ENCODE data around the gene CLDN17.

Gene CLDN17

DNA sequence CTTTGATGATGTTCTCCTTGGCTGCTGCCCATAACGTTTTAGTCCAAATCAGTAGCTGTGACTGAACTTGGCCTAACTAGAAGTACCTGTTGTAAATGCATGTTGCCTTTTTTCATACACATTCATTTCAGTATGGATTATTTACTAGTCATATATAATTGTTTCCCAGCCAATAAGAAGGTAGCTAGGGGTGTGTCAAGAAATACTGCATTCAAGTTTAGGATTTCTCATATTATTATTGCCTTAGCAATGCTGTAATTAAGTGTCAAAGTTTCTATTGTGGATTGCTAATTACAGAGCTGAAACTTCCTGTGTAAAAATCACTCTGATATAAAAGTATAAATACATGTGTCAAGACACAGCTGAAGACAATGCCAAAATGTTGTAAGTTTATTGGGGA, at the start of gene CLDN17:
Gene CLDN17 (minus strand): TSS at position 101 of the 400 bp plus-strand sequence. CDS start 188 bp downstream, outside the sequence.
- ATAC-seq, result no peak

- no peak for ATAC-seq
Observed at GRCh38 chr21:30216041-30216723, 49.6 kb upstream of the CLDN17 start, which contains the start of gene CLDN8. CLDN8 (minus strand) TSS chr21:30216097; CDS start chr21:30215925, 172 bp downstream.

DNA sequence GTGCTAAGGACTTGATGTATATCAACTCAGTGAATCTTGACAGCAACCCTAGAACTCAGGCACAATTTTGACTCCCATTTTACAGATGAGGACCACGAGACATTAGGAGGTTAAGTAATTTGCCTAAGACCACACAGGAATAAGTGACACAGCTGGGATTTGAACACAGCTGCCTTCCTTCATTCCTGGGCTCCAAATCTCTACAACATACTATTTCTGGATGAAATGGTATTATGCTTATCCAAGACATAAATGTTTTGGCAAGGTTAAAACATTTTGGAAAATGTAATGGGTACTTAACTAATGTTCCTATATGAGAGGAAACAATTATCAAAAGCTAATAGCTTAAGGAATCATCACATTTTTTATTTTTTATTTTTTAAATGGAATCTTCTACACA, 44.5 kb upstream of the CLDN17 start:
- no peak for ATAC-seq

GRCh38 chr21:30209601-30210000, 43.0 kb upstream of the CLDN17 start:
- no peak for ATAC-seq

GRCh38 chr21:30207252-30207579, 40.6 kb upstream of the CLDN17 start:
- ATAC-seq, result no peak

DNA sequence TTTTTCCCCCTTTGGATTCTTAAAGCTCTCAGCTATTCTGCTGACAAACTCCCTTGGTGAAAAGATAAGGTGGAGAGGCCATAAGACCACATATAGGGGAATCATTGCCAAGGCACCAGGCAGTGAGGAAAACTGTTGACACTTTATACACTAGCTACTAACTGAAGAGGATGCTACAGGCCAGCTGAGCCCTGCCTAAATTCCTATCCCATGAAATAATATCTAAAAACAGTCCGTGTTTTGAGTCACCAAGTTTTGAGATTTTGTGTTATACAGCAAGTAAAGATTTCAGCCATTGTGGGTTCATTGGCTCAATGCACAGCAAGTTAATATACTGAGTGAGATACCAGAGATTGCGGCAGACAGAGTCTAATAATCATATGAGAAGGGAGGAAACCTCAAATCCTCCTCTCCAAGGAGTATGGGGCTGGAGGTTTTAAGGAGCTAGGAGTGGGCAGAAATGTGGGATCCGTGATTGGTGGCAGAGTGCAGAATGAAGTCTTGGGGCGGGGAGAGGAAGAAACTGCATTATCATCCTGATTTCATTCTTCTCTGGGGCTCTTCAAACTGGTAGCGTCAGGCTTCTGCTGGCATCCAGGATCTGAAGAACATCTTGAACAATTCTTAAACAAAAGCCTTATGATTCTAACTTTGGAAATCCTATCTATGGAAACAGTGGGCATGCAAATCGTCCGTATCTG, 40.1 kb upstream of the CLDN17 start:
- no peak for ATAC-seq

DNA sequence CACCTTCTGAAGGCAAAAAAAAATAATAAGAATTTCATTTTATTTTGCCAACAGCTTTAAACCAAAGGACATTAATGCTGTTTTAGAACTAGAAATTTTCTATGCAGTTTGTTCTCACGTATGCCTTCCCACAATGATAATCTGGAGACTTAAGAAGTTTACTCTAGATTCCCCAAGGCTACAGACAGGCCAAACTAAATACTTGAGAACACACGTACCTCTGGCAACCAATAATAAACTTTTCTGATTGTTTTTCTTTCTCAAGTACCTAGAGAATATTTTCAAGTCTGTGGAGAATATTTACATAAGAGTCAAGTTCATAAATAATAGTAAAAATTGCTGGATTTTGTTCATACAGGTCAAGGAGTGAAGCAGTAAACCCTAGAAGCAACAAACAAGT, 33.4 kb upstream of the CLDN17 start:
- no peak for ATAC-seq

- ATAC-seq, result no peak
Observed at GRCh38 chr21:30194701-30195299, 28.2 kb upstream of the CLDN17 start.

GRCh38 chr21:30193201-30193600, 26.6 kb upstream of the CLDN17 start:
- no peak for ATAC-seq

DNA sequence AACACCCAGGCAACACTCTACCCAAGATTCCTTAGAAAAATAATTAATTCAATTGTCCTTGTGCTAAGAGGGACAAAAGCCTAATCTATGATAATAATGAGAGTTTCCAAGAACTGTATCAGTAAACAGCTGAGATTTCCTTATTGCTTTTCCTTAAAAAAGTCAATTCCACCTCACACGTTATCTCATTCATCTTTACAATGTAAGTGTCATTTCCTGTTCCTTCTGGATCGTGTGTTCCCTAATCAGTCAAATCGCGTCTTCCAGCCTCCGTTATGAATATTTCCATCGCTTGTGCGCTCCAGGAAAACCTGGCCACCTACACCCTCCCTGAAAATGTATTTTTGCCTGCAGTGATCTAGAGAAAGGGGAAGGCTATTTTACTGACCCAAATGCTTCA, 23.9 kb upstream of the CLDN17 start:
- ATAC-seq, result no peak

DNA sequence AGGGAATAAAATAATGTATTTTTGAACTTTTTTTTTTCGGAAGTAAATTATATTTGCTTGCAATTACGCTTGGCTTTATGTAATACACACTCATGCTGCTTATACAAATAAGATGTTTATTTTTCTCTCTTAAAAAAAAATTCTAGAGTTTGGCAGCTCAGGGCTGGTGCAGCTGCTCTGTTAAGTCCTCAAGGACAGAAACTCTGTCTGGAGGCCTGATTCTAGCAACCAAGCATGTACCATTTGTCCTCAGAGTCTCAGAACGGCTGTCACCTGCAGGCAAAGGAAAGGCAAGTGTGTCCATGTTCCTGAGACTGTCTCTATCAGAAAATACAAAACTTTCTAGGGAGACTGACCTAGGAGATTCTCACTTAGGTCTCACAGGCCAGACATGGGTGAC, 23.2 kb upstream of the CLDN17 start:
- ATAC-seq, result no peak

DNA sequence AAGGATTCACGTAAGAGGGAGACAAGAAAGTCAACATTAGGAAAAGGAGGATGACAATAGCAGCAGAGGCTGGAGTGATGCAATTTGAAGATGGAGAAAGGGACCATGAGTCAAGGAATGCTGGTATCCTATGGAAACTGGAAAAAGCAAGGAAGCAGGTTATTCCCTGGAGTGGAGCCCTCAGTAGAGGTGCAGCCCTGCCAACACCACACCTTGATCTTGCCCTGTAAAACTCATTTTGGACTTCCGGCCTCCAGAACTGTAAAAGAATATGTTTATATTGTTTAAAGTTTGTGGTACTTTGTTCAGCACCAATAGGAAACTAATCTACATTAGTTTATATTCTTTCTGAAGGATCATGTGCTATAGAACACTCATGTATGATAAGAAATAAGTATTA, 19.6 kb upstream of the CLDN17 start:
- no peak for ATAC-seq

- ATAC-seq, result no peak
Observed at GRCh38 chr21:30168086-30168485, 1.5 kb upstream of the CLDN17 start.

DNA sequence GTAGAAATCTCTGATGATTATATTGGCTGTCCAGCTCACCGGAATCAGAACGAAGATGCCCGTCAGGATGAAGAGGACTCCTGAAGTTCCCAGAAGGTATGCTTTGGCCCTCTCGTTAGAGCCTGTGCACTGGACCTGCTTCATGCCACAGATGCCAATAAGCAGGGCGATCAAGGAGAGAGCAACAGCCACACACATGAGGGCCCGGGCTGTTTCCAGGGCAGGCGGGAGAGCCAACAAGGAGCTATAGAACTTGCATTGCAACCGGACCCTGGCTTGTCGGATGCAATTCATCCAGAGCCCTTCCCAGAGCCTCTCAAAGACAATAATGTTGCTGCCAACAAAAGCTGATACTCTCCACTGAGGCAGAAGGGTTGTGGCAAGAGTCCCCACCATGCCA, 434 bp downstream of the CLDN17 start:
- ATAC-seq, result no peak

GRCh38 chr21:30164796-30165195, 1.8 kb downstream of the CLDN17 start:
- ATAC-seq, result no peak

DNA sequence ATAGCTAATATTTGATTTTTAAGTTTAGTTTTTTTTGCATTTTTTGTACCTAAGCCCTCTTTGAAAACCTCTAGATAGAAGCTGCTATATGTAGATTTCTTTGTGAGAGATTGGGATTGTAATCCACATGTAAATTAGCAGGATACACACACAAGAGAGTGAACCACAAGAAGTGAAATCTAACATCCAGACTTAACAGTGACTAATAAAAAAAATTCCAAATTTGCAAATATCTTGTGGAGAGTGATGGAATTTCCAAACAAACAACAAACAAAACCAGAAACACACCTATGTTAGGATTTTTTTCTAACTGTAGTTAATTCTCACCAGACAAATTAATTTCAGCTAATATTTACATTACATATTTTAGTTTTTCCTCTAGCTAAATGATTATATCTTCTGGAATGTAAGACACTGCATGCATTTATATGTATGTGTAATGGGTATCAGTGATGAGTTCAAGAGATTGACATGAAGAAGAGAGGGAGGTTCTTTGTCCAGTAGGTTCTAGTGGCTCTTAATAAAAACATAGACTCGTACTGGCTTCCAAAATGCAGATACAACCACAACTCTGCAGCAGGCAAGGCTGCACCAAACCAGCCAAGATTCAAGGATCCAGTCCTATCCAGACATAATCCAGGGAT, 12.8 kb downstream of the CLDN17 start:
- ATAC-seq, result no peak

GRCh38 chr21:30152792-30153191, 13.8 kb downstream of the CLDN17 start:
- no peak for ATAC-seq

- no peak for ATAC-seq
Observed at GRCh38 chr21:30148906-30149305, 17.7 kb downstream of the CLDN17 start.

- no peak for ATAC-seq
Observed at GRCh38 chr21:30146558-30147282, 19.9 kb downstream of the CLDN17 start.

GRCh38 chr21:30138483-30138882, 28.1 kb downstream of the CLDN17 start:
- ATAC-seq, result no peak

GRCh38 chr21:30129246-30129645, 37.4 kb downstream of the CLDN17 start:
- ATAC-seq, result no peak

DNA sequence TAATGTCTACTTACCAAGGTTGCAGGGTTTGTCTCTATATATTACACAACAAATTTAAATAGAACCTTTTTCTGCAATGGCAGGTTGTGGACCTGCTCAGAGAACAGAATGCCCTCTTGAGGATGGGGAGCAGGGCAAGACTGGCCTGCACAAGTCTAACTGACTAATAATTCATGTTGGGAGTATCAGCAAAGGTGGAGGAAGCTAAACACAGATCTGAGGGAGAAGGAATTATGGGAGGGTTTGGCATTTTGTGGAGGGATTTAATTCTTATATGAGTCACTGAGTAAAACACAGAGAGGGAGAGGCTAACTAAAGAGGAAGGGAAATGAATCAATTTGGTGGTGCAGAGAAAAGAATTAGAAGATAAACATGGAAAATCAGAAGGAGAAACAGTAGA, 40.0 kb downstream of the CLDN17 start:
- no peak for ATAC-seq

GRCh38 chr21:30117631-30118030, 49.0 kb downstream of the CLDN17 start:
- no peak for ATAC-seq
